ENCODE results near the gene GEMIN5.
A peak's percentile ranks its signal among the peaks of the same experiment; 100 is the strongest.

The GEMIN5 gene

DNA sequence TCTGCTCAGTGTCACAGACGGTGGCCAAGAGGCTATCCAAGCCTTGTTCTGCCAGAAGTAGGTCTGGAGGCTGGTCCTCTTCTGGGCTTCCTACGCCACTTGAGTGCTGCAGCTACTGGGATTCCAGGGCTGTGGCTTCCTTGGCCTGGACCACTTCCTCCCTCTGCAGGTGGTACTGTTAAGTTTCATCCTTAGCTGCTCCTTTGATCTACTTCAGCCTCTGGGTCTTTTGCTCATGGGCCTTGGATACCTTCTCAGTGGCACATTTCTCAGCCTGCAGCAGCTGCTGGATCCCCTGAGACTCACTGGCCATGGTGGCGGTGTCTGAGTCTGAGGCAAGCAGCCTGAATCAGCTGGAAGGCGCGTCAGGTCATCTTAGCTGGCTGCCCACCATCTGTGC is 69.3 kb downstream of the GEMIN5 start:
- TF ChIP-seq, protein P1, sequence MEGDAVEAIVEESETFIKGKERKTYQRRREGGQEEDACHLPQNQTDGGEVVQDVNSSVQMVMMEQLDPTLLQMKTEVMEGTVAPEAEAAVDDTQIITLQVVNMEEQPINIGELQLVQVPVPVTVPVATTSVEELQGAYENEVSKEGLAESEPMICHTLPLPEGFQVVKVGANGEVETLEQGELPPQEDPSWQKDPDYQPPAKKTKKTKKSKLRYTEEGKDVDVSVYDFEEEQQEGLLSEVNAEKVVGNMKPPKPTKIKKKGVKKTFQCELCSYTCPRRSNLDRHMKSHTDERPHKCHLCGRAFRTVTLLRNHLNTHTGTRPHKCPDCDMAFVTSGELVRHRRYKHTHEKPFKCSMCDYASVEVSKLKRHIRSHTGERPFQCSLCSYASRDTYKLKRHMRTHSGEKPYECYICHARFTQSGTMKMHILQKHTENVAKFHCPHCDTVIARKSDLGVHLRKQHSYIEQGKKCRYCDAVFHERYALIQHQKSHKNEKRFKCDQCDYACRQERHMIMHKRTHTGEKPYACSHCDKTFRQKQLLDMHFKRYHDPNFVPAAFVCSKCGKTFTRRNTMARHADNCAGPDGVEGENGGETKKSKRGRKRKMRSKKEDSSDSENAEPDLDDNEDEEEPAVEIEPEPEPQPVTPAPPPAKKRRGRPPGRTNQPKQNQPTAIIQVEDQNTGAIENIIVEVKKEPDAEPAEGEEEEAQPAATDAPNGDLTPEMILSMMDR (IDR thresholded peaks at IDR 0.05; ENCODE audit: low read depth, low read length) = no peak
- H3K4me3 ChIP-seq (replicated peaks in 1 of 2; ENCODE audit: low read depth in 2 of 2, low read length in 2 of 2) = no peak overlapping the region
- DNase-seq (ENCODE audit: low read depth in 2 of 2) = peak in 1 of 2 donors; percentile 11

DNA sequence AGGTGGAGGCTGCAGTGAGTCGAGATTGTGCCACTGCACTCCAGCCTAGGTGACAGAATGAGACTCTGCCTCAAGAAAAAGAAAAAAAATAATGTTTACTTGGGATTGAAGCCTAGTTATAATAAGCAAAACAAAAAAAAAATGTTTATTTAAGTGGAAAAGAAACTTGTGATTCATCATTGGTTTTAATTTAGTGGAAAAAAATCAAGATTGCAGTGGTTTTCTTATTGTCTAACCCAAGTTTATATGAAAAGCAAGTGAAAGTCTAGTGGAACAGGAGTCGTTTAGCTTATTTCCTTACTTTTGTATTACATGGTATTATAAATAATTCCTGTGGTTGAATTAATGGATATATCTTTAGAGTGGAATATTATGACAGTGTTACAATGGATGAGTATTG is 71.2 kb downstream of the GEMIN5 start:
- DNase-seq (ENCODE audit: low read depth in 2 of 2) = no peak
- H3K4me3 ChIP-seq (replicated peaks in 1 of 2; ENCODE audit: low read depth in 2 of 2, low read length in 2 of 2) = no peak overlapping the region
- TF ChIP-seq, protein P1 (IDR thresholded peaks at IDR 0.05; ENCODE audit: low read depth, low read length) = no peak

DNA sequence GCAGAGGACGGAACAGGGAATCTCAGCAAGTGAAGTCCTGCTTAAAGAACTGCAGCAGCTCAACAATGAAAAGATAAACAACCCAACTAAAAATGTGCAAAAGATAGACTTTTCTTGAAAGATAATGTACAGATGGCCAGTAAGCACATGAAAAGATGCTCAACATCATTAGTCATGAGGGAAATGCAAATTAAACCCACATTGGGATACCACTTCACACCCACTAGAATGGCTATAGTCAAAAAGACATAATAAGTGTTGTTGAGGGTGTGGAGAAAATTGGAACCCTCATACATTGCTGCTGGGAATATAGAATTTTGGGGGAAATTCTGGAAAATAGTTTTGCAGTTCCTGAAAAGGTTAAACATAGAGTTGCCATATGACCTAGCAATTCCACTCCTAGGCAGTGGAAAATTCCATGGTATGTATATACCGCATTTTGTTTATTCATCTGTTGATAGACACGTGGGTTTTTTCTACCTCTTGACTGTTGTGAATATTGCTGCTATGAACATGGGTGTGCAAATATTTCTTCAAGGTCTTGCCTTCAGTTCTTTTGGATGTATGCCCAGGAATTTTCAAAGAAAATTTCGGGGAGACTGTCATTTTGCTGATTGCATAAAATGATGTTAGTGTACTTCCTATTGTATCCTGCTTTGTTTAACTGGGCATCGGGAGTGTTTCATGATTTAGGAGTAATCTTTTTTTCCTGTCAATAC is 72.4 kb downstream of the GEMIN5 start:
- H3K4me3 ChIP-seq (replicated peaks in 1 of 2; ENCODE audit: low read depth in 2 of 2, low read length in 2 of 2) = no peak overlapping the region
- peak; percentile 19 to 22 for DNase-seq (ENCODE audit: low read depth in 2 of 2)
- TF ChIP-seq, protein P1 (IDR thresholded peaks at IDR 0.05; ENCODE audit: low read depth, low read length) = no peak

DNA sequence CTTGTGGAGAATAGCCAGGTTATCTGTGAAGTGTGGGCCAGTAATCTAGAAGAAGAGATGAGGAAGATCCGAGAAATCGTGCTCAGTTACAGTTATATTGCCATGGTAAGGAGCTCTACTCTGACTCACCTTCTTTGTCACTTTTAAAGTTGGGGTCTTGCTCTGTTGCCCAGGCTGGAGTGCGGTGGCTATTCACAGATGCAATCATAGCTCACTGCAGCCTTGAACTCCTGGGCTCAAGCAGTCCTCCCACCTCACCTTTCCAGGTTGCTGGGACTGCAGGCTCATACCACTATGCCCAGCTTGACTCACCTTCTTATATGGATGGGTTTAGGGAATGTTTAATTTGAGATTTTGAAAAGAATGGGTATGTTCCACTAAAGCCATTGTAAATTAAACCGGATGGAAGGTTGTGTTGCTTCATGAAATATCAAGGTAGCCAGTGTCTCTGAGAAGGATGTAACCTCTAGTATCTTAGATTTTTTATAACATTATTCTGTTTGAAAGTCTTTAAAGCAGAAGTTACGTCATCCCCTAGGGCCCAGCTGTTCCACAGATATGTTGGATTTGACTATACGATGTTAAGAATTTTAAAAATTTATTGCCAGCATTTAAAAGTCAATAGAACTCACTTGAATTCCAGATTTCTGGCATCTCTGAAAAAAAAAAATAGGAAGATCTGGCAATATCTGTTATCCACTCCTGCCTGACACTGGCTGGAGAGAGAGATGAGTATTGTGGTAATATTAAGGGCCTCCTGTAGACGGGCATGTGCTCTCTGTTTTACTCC is 74.5 kb downstream of the GEMIN5 start:
- DNase-seq (ENCODE audit: low read depth in 2 of 2) = no peak
- H3K4me3 ChIP-seq (replicated peaks in 1 of 2; ENCODE audit: low read depth in 2 of 2, low read length in 2 of 2) = no peak overlapping the region
- TF ChIP-seq, protein P1 (IDR thresholded peaks at IDR 0.05; ENCODE audit: low read depth, low read length) = no peak

DNA sequence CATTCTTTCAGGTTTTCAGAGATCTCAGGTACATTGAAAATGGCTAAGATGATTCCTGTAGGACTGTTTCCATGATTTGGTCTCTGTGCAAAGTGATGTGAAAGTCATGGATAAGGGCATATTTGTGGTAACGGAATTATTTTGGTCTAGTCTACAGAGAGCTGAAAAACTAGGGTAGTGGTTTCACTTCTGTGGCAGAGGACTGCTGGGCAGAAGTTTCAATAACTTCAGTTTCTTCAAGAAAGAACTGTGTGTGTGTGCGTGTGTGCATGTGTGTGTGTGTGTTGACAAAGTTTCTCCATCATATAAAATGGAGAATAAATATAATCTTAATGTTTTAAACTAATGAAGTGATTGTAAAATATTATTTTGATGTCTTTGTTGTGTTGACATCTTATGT is 75.2 kb downstream of the GEMIN5 start:
- peak in 1 of 2 donors; percentile 15 for DNase-seq (ENCODE audit: low read depth in 2 of 2)
- TF ChIP-seq, protein P1 (IDR thresholded peaks at IDR 0.05; ENCODE audit: low read depth, low read length) = no peak
- H3K4me3 ChIP-seq (replicated peaks in 1 of 2; ENCODE audit: low read depth in 2 of 2, low read length in 2 of 2) = no peak overlapping the region

DNA sequence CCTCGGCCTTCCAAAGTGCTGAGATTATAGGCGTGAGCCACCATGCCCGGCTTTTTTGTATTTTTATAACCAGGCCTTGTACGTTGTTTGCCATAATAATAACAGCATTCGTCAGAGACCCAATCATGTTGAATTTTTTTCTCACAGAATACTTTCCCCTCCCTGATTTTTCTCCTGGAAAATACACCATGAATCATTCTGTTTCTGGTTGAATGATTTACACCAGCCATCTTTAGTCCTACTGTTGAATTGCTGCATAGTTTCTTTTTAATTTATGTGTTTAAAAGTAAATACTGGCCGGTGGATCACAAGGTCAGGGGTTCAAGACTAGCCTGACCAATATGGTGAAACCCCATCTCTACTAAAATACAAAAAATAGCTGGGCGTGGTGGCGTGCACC is 76.1 kb downstream of the GEMIN5 start:
- TF ChIP-seq, protein P1 (IDR thresholded peaks at IDR 0.05; ENCODE audit: low read depth, low read length) = no peak
- DNase-seq (ENCODE audit: low read depth in 2 of 2) = no peak
- H3K4me3 ChIP-seq (replicated peaks in 1 of 2; ENCODE audit: low read depth in 2 of 2, low read length in 2 of 2) = no peak overlapping the region

All from cardiac fibroblast (primary cell).